ENCODE results near the gene PPP4R4.

Gene PPP4R4

DNA sequence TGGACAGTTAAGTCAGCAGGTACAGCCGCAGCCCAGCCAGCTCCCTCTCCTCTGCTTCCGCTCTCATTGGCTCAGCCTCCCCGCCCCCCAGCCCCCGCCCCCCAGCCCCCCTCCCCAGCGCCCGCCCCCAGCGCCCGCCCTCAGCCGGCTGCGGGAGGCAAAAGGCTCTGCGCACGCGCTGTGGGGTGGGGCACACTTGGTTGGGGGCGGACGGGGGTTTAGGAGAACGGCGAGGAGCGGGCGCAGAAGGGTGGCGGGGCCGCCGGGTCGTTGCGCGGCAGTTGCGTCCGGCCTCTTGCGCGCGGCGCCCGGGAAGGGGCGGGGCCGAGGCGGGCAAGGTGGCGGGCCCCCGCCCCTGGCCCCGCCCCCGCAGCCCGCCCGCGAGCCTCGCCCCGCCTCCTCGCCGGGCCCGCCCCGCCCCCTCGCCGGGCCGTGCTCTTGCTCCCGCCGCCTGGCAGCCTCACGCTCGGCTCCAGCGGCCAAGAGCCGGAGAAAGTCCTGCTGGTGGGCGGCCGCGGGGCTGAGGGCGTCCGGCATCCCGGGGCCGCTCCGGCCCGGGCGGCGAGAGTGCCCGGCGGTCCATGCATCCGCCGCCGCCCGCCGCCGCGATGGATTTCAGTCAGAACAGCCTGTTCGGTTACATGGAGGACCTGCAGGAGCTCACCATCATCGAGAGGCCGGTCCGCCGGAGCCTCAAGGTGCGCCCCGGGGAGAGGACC lies at the start of gene PPP4R4:
TSS of gene PPP4R4 (plus strand) at position 438 of the 719 bp plus-strand sequence. CDS start at position 582, 144 bp downstream.
- DNase-seq = peak; percentile 92

GRCh38 chr14:94124582-94125377 lies 49.3 kb upstream of the PPP4R4 start:
- DNase-seq = no peak

DNA sequence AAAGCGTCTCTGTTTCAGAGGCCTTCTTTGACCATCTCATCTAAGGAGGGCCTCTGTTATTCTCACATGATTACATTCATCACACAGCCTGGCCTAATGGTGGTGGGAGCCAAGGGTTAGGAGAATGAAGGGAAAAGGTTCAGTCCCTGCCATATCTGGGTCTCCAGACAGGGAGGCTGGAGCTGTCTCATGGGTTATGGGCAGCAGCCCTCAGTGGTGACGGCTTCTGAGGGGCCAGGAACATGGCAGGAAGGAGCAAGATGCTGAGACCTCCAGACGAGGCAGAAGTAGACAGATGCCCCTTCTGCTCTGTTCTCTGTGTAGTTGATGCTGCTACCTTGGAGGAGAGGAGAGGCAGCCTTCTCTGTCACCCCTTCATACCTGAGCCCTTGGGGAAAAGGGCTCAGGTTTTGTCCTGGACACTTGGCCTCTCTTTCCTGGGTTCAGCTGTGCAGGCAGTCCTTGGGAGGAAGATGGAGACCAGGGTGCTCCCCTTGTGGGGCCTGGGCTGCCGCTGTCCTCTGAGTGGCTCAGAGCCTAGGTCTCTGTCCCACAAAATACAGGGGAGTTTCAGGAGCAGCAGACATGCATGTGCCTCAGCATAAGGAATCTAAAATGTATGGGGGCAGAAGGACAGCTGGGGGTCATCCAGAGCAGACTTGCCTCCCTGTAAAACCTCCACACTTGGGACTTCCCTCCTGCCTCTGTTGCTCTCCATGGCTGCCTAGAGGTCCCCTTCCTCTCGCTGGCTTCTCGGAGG lies 48.3 kb upstream of the PPP4R4 start:
- DNase-seq = no peak

DNA sequence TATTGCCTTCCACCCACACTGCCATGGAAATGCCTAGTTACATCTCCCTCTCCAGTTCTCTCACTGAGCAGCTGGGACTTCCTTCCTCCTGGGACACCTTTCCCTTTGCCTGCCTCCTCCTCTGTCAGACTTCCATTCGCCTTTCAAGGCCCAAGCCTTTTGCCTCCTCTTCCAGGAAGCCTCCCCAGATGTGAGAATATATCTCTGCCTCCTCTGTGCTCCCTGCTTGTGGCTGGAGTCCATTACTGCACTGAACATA lies 47.8 kb upstream of the PPP4R4 start:
- DNase-seq = no peak

DNA sequence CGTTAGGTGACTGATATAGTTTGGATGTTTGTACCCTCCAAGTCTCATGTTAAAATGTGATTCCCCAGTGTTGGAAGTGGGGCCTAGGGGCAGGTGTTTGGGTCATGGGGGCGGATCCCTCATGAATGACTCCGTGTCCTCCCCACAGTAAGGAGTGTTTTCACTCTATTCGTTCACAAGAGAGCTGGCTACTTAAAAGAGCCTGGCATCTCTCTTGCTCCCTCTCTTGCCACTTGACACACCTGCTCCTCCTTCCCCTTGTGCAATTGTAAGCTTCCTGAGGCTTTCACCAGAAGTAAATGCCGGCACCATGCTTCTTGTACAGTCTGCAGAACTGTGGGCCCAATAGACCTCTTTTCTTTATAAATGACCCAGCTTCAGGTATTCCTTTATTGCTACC lies 47.3 kb upstream of the PPP4R4 start:
- DNase-seq = no peak

DNA sequence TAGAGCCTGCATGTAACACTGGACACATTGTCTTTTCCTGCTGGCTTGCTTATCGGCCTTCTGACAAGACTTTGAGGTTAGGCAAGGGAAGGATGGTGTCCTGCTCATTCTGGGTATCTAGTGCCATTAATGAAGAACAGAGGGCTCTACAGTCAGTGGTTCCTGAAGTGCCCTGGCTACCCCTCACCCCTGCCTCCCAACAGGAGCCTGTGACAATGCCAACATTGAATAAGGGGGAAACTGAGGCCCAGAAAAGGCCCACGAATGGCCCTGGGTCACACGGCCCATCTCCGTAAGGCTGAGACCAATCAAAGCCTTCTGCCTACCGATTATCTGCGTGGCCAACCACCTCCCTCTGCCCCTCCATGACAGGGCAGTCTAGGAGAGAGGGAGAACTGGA lies 46.8 kb upstream of the PPP4R4 start:
- no peak for DNase-seq

- DNase-seq = no peak
Measured at GRCh38 chr14:94128216-94128839, 45.8 kb upstream of the PPP4R4 start.

DNA sequence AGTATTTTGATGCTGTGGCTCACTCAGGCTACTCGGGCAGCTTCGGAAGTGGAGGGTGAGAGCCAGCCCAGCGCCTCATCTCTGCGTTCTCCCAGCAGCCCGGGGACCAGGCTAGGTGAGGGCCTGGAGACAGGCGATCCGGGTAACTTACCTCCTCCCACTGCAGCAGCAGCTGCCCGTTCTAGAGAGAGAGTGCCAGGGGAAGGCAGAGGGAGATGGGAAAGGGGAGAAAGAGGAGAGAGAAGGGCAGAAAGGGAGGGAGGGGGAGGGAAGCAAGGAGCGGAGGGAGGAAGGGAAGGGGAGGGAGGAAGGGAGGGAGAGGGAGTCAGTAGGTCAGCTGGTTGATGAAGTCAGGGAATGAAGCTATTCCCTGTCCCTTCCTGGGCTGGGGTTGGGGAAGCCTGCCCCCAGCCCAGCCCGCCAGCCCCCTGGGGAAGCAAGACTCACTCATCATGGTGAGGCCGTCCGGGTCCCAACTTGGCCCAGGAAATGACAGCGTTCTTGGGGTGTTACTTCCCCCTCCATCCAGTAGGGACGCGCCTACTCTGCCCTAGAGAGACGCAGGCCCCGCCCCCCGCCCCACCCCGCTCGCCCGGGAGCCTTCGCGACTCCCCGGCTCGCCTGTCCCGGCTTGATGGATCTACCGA lies 44.9 kb upstream of the PPP4R4 start, which contains the start of gene IFI27L2:
TSS of gene IFI27L2 (minus strand) at position 494 of the 647 bp plus-strand sequence. CDS start at position 454, 40 bp downstream.
- DNase-seq = peak; percentile 74

DNA sequence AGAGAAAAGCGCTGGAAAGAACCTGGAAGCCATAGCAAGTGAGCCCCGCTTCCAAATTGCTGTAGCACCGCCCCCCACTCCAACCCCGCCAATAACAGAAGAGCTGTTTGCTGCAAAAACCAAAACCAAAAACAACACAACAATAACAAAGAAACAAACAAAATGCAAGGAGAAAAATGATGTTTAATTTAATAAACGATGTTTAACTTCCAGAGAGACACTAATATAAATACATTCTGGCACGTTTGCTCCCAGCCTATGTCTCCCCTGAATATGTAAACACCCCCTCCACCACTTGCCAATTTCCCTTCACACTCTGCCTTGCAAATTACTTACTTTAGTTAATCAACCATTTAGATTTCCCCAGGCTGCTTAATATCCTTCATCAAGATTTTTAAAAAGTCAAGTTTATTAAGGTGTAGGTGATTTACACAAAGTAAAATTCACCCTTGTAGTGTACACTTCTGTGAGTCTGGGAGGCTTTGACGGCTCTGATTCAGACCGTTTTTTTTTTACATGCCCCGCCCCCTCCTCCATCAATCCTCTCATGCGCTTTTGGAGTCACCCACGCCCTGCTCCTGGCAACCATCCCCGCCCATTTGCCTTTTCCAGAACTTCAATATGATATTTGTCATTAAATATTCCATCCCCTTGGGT lies 44.2 kb upstream of the PPP4R4 start:
- peak; percentile 49 for DNase-seq

- peak; percentile 78 for DNase-seq
Measured at GRCh38 chr14:94132285-94132887, 41.7 kb upstream of the PPP4R4 start.

DNA sequence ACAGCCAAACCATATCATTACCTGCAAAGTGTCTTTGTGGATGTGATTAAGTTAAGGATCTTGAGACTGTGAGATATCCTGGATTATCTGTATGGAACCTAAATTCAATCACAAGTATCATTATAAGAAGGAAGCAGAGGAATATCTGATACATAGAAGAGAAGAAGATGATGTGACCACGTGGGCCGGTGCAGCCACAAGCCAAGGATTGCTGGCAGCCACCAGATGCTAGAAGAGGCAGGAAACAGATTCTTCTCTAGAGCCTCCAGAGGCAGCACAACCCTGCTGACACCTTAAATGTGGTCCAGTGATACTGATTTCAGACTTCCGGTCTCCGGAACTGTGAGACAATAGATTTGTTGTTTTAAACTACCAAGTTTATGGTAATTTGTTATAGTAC lies 38.6 kb upstream of the PPP4R4 start:
- no peak for DNase-seq

GRCh38 chr14:94136575-94137331 lies 37.4 kb upstream of the PPP4R4 start:
- peak; percentile 78 for DNase-seq

DNA sequence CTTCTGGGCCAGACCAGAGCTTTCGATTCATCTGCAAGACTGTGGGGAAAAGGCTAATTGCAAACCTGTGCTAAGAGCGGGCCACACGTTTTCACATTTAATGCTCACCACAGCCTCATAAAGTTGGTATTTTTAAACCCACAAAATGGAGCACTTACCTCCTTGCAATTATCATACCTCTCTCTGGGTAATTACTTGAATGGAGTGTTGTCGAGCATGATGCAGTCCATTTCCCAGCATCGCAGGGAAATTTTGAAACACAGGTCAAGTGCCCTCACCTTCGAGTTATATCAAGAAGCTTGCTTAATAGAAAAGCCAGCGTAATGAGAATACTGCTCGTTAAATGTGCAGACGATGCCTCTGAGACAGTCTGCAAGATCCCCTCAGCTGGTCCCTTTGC lies 35.9 kb upstream of the PPP4R4 start:
- peak; percentile 72 for DNase-seq

DNA sequence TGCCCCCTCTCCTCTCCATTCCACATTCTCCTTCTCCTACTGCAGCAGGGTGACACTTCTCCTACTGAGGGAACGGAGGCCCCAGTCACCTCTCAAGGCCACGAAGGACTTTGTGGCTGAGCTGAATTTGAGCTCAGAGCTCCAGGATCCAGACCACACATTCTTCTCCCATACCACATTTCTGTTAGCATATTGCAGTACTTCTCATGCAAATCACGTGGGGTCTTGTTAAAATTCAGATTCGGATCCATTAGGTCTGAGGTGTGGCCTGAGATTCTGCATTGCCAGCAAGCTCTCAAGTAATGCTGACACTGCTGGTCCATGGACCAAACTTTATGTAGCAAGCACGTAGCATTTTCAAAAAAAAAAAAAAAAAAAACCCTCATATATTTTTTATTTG lies 35.1 kb upstream of the PPP4R4 start:
- DNase-seq = no peak

- no peak for DNase-seq
Measured at GRCh38 chr14:94139421-94139820, 34.7 kb upstream of the PPP4R4 start.

- no peak for DNase-seq
Measured at GRCh38 chr14:94142247-94142646, 31.9 kb upstream of the PPP4R4 start.

GRCh38 chr14:94142836-94143235 lies 31.3 kb upstream of the PPP4R4 start:
- DNase-seq = no peak

DNA sequence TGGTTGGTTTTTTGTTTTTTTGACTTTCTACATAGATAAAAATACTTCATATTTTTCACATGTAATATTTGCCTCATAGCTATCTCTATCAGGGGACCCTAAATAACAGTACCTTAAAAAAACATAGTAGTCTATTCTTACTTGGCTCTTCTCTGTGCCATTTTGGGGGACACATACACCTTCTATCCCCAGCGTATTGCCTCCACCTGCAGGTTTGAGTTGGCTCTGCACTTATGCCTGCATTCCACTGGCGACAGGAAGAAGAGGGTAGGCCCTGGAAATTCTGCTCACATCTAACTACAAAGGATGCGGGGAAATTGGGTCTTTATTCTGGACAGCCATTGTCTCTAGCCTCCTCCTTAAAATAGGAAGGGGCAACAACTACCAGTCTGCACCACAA lies 30.9 kb upstream of the PPP4R4 start:
- DNase-seq = no peak

GRCh38 chr14:94143711-94144110 lies 30.4 kb upstream of the PPP4R4 start:
- no peak for DNase-seq

- DNase-seq = no peak
Measured at GRCh38 chr14:94144765-94145164, 29.4 kb upstream of the PPP4R4 start.

Data from NCI-H2227 treated with DMSO at 0.1 percent for 48 hours (cell line).